HG02623 (cell line): ENCODE results near the gene RINT1.
A peak's percentile ranks its signal among the peaks of the same experiment; 100 is the strongest.
"Not testable (repeated sequence)": the region's sequence is repeated elsewhere in the genome, so short reads cannot be mapped to it uniquely, and the experiment has no call there.

Experiments
- ATAC-seq: cut with Tn5 transposase; IDR thresholded peaks from one replicate; pipeline ENCODE4 v1.9.1; 2021; ENCODE audit warnings: moderate library complexity; ENCODE audit not compliant: unreplicated experiment

Gene RINT1

GRCh38 chr7:105531792-105532671, at the start of gene RINT1:
TSS of gene RINT1 (plus strand) at chr7:105532201. CDS start at chr7:105532316, 115 bp downstream.
- peak; percentile 93 for ATAC-seq

- no peak for ATAC-seq
Measured at GRCh38 chr7:105487579-105488571, 44.1 kb upstream of the RINT1 start.

- ATAC-seq: no peak
Measured at GRCh38 chr7:105489409-105489808, 42.6 kb upstream of the RINT1 start.

DNA sequence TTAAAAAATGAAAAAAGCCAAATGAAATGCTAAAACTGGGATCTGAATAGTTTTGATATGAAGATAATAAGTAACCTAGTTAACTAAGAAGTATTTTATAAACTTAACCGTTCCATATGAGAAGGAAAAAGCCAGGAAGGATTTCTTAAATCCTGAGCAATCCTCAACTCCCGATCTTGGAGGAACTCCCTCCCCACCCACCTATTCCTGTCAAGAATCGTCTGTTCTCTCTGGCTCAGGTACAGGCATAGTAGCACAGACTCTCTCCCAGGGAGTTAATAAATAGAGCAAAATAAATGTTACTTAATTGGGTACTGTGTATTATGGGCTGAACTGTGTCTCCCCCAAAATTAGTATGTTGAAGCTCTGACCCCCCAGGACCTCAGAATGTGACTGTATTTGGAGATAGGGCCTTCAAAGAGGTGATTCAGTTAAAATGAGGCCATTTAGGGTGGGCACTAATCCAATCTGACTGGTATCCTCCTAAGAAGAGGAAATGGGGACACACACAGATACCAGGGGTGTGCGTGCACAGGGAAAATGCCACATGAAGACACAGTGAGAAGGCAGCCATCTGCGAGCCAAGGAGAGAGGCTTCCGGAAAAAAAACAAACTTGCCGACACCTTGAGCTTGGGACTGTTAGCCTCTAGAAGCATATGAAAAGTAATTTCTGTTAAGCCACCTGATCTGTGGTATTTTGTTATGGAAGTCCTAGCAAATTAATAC, 38.6 kb upstream of the RINT1 start:
- ATAC-seq: no peak

DNA sequence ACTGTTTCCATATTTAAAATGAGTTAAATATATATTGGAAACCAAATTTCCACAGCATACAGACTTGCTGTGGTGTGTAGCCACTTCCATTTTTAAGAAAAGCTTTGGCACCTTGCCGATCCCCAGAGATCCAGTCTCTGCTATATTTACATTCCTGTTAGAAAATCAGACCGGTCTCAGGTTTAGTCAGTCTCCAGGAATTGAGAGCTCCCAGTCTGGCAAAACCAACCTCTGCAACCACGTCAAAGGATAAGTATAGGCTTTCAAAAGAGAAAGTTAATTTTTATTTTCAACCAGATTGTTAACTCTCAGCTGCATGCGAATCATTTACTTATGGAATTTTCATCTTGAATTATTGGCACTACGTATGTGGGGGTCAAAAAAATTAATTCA, 38.1 kb upstream of the RINT1 start:
- no peak for ATAC-seq

- ATAC-seq: no peak
Measured at GRCh38 chr7:105496521-105496920, 35.5 kb upstream of the RINT1 start.

GRCh38 chr7:105497016-105497415, 35.0 kb upstream of the RINT1 start:
- ATAC-seq: no peak

- no peak for ATAC-seq
Measured at GRCh38 chr7:105502173-105502572, 29.8 kb upstream of the RINT1 start.

- no peak for ATAC-seq
Measured at GRCh38 chr7:105512415-105512814, 19.6 kb upstream of the RINT1 start.

- no peak for ATAC-seq
Measured at GRCh38 chr7:105512926-105513526, 19.0 kb upstream of the RINT1 start.

GRCh38 chr7:105515610-105516009, 16.4 kb upstream of the RINT1 start:
- ATAC-seq: not testable (repeated sequence)

DNA sequence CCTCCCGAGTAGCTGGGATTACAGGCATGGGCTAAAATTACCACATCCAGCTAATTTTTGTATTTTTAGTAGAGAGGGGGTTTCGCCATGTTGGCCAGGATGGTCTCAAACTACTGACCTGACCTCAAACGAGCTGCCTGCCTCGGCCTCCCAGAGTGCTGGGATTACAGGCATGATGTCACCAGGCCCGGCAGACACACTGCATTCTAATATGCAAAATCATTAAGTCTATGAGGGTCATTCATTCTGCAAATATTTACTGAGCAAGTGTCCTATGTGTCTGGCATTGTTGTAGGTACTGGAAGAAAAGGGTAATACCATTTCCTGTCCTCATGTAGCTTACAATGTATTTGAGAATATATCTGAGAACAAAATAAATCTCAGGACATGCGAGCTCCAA, 12.6 kb upstream of the RINT1 start:
- no peak for ATAC-seq

DNA sequence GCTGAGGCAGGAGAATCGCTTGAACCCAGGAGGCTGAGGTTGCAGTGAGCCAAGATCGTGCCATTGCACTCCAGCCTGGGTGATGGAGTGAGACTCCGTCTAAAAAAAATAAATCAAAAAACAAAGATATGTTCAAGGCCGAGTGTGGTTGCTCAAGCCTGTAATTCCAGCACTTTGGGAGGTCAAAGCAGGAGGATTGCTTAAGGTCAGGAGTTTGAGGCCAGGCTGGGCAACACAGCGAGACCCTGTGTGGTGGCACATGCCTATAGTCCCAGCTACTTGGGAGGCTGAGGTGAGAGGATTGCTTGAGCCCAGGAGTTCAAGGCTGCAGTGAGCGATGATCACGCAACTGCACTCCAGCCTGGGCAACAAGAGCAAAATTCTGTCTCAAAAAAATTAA, 11.4 kb upstream of the RINT1 start:
- ATAC-seq: not testable (repeated sequence)

GRCh38 chr7:105521027-105521716, 10.8 kb upstream of the RINT1 start:
- peak; percentile 30 for ATAC-seq

GRCh38 chr7:105521717-105522463, 10.1 kb upstream of the RINT1 start, which contains the start of gene PUS7:
TSS of gene PUS7 (minus strand) at chr7:105522271. CDS start at chr7:105508512, 13,759 bp downstream.
- ATAC-seq: peak; percentile 80

DNA sequence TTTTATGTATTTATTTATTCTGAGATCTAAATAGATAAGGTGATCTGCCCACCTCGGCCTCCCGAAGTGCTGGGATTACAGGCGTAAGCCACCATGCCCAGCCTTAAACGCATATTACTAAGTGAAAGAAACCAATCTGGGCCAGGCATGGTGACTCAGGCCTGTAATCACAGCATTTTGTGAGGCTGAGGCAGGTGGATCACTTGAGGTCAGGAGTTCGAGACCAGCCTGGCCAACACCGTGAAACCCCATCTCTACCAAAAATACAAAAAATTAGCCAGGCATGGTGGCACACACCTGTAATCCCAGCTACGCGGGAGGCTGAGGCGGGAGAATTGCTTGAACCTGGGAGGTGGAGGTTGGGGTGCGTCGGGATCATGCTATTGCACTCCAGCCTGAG, 7.6 kb upstream of the RINT1 start:
- not testable (repeated sequence) for ATAC-seq

DNA sequence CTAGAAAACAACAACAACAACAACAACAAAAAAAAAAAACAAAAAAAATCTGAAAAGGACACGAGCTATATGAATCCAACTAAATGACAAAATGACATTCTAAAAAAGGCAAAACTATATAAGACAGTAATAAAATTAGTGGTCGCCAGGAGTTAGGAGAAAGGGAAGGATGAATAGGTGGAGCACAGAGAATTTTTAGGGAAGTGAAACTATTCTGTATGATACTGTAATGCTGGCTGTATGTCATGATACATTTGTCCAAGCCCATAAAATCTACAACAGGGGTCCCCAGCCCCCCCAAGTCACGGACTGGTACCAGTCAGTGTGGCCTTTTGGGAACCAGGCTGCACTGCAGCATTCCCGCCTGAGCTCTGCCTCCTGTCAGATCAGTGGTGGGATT, 7.2 kb upstream of the RINT1 start:
- ATAC-seq: no peak

DNA sequence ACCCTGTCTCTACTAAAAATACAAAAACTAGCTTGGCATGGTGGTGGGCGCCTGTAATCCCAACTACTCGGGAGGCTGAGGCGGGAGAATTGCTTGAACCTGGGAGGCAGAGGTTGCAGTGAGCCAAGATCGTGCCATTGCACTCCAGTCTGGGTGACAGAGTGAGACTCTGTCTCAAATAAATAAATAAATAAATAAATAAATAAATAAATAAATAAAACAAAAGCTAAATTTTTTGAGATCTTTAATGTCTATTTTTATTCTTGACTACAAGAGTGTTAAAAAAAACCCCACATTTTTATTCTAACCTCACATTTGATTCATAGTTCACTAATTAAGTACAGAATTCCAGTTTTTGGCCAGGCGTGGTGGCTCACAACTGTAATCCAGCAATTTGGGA, 4.3 kb upstream of the RINT1 start:
- ATAC-seq: not testable (repeated sequence)

GRCh38 chr7:105530126-105530525, 1.9 kb upstream of the RINT1 start:
- ATAC-seq: no peak
